ENCODE data around the gene ZNF286A. TPM values are rescaled to one million over a fixed set of nuclear protein-coding genes. Genes with fewer than 3 reads are reported as not detected.

The ZNF286A gene
- 40.8 and 82.6 TPM in 2 replicates for total RNA-seq

GRCh38 chr17:15699413-15699924, at the start of gene ZNF286A:
ZNF286A (plus strand) TSS chr17:15699752; CDS start chr17:15700330, 578 bp downstream.

GRCh38 chr17:15683824-15684478, 15.6 kb upstream of the ZNF286A start, which contains the start of gene TRIM16:
TRIM16 (minus strand) TSS chr17:15684311; CDS start chr17:15651609, 32,702 bp downstream.

GRCh38 chr17:15731900-15732299, 32.3 kb downstream of the ZNF286A start, which contains the start of gene TBC1D26:
TBC1D26 (plus strand) TSS chr17:15732283; CDS start chr17:15735349, 3,066 bp downstream.

Other genes starting within 250 kb of the ZNF286A start
- gene CDRT4, start 232.1 kb upstream of the ZNF286A start, total RNA-seq: 0.28 and 1.3 TPM in 2 replicates
- 17.1 and 28.8 TPM in 2 replicates for gene TVP23C, start 136.3 kb upstream of the ZNF286A start, total RNA-seq
- under 0.01 TPM in 2 replicates for gene FBXW10B, start 80.0 kb upstream of the ZNF286A start, total RNA-seq
- gene TRIM16, start 15.4 kb upstream of the ZNF286A start, total RNA-seq: 35.7 and 47.1 TPM in 2 replicates
- under 0.01 TPM in 1 of 2 replicates, not detected in the other for gene TBC1D26, start 32.5 kb downstream of the ZNF286A start, total RNA-seq
- gene ADORA2B, start 245.4 kb downstream of the ZNF286A start, total RNA-seq: 52.0 and 62.0 TPM in 2 replicates